HepG2 (cell line): ENCODE measurements around the gene COQ8A. TPM values are rescaled to one million over a fixed set of nuclear protein-coding genes. Genes with fewer than 3 reads are reported as not detected.

Source experiments
- ATAC-seq: fragments of 200-7000 bp; cut with Tn5 transposase; 3 replicates; pipeline ENCODE4 v1.9.1; 2020; ENCODE audit warnings: mild to moderate bottlenecking, moderate library complexity
- BruUV-seq: library from RNA; stranded (reverse); fragments of 400-500 nt; replicated peaks from 2 replicates; lab custom pipeline; 2021; lab: Mats Ljungman, UMichigan
- CTCF ChIA-PET: fragments of 300-600 bp; formaldehyde crosslinking; extraction: SDS; loops from one replicate; lab custom pipeline; 2021; ENCODE audit warnings: low total read pairs, inconsistent platforms, low intra/inter-chr PET ratio; lab: Yijun Ruan, JAX
- POLR2A ChIA-PET: fragments of 350-600 bp; sonication (Branson Sonifier 250); formaldehyde crosslinking; loops from one replicate; lab custom pipeline; 2020; ENCODE audit warnings: antibody characterized with exemption, inconsistent platforms; lab: Yijun Ruan, JAX
- DNase-seq: peaks from one replicate; pipeline ENCODE4 v3.0.0-alpha.2; 2015; ENCODE audit warnings: low spot score
- FAIRE-seq: peaks from 3 replicates; lab custom pipeline; 2011; peaks lifted over from hg19 to GRCh38; lab: Jason Lieb, UNC
- H2AFZ ChIP-seq: one replicate; pipeline ENCODE4 v1.6.1; 2011; ENCODE audit warnings: low read length, inconsistent platforms
- H3K27ac ChIP-seq: fragments of 300-600 bp; 3 replicates; pipeline ENCODE4 v1.8.0; 2011; ENCODE audit warnings: mixed run types, mild to moderate bottlenecking, mixed read lengths, low read length, inconsistent platforms; ENCODE audit not compliant: insufficient read depth; ENCODE audit errors: extremely low read length
- H3K27me3 ChIP-seq, 2 experiments: fragments of 200-600 bp in 1 of 2; 2 replicates in 1 of 2; 3 replicates in 1 of 2; pipeline versions ENCODE4 v1.6.0 to v1.8.0; 2011; ENCODE audit warnings: low read length in 2 of 2, mild to moderate bottlenecking in 2 of 2, moderate library complexity in 2 of 2, inconsistent platforms in 1 of 2; ENCODE audit not compliant: insufficient read depth in 2 of 2, control insufficient read depth in 1 of 2
- H3K36me3 ChIP-seq, 2 experiments: fragments of 200-600 bp in 1 of 2; replicated peaks in 1 of 2; 2 replicates in 1 of 2; 3 replicates in 1 of 2; pipeline versions ENCODE4 v1.5.1 to v1.8.0; 2011; ENCODE audit warnings: low read length in 2 of 2, inconsistent platforms in 1 of 2; ENCODE audit not compliant: insufficient read depth in 2 of 2, control insufficient read depth in 1 of 2
- H3K4me1 ChIP-seq: 2 replicates; pipeline ENCODE4 v1.5.1; 2012; ENCODE audit warnings: low read length, inconsistent platforms; ENCODE audit not compliant: insufficient read depth
- H3K4me2 ChIP-seq: 2 replicates; pipeline ENCODE4 v1.6.0; 2011; ENCODE audit warnings: low read depth, low read length, inconsistent platforms
- H3K4me3 ChIP-seq, 3 experiments: fragments of 200-600 bp in 1 of 3; sonication (generic), shearing (Covaris generic) in 1 of 3; replicated peaks in 1 of 3; 2 replicates each; pipeline ENCODE4 v1.5.1; 2011 to 2016; ENCODE audit warnings: low read length in 3 of 3, inconsistent platforms in 2 of 3, low read depth in 2 of 3, mild to moderate bottlenecking in 2 of 3, control low read depth in 1 of 3, mixed read lengths in 1 of 3; ENCODE audit not compliant: insufficient read depth in 1 of 3
- H3K79me2 ChIP-seq: one replicate; pipeline ENCODE4 v1.6.1; 2011; ENCODE audit warnings: low read length, inconsistent platforms; ENCODE audit not compliant: insufficient read depth
- H3K9ac ChIP-seq: 2 replicates; pipeline ENCODE4 v1.6.0; 2011; ENCODE audit warnings: mild to moderate bottlenecking, low read depth, low read length, inconsistent platforms; ENCODE audit not compliant: insufficient read depth
- H3K9me3 ChIP-seq: 2 replicates; pipeline ENCODE4 v1.5.1; 2012; ENCODE audit warnings: mild to moderate bottlenecking, low read length
- H4K20me1 ChIP-seq: 2 replicates; pipeline ENCODE4 v1.6.0; 2011; ENCODE audit warnings: inconsistent platforms, mild to moderate bottlenecking, low read length, moderate library complexity; ENCODE audit not compliant: insufficient read depth
- AFF4 ChIP-seq: sonication (generic); formaldehyde crosslinking; IDR thresholded peaks from 2 replicates; pipeline ENCODE4 v1.4.0; 2020; ENCODE audit warnings: missing genetic modification reagents
- CSRNP1 ChIP-seq: sonication (generic); formaldehyde crosslinking; IDR thresholded peaks from 2 replicates; pipeline ENCODE4 v1.8.1; 2023; ENCODE audit warnings: mild to moderate bottlenecking, missing genetic modification reagents
- FOXP1 ChIP-seq, 2 experiments: fragments of 450-650 bp in 1 of 2; IDR thresholded peaks; 2 replicates each; pipeline ENCODE4 v1.6.1; 2017 to 2018; ENCODE audit warnings: antibody characterized with exemption in 1 of 2
- MXD4 ChIP-seq: IDR thresholded peaks from 2 replicates; pipeline ENCODE4 v1.6.1; 2016; ENCODE audit warnings: mild to moderate bottlenecking, missing biosample characterization, missing genetic modification reagents
- PTBP1 ChIP-seq: fragments of 200-400 bp; formaldehyde crosslinking; IDR thresholded peaks from 2 replicates; pipeline ENCODE4 v1.6.1; 2018; ENCODE audit warnings: low read length, low read depth; ENCODE audit not compliant: poor library complexity, severe bottlenecking
- RFX3 ChIP-seq: IDR thresholded peaks from 2 replicates; pipeline ENCODE4 v1.6.1; 2016; ENCODE audit warnings: missing biosample characterization, missing genetic modification reagents
- ZNF256 ChIP-seq: sonication (generic); formaldehyde crosslinking; conservative IDR thresholded peaks from 2 replicates; pipeline ENCODE4 v1.4.0; 2020; ENCODE audit warnings: missing genetic modification reagents
- WGBS: methylation state at CpG from one replicate; pipeline ENCODE4 v1.1.6; 2017; ENCODE audit warnings: low lambda C conversion rate; 5-methylcytosine and 5-hydroxymethylcytosine counted together
- in situ Hi-C: cut with HindIII; loops from 2 replicates; pipeline ENCODE4 v1.10.0; 2017; ENCODE audit warnings: low pct_unique_long_range_greater_than_20kb; ENCODE audit not compliant: extremely low pct_ligation_motif_present
- intact Hi-C: fragments of 100-400 bp; cut with micrococcal nuclease; formaldehyde crosslinking; loops from one replicate; pipeline ENCODE4 v1.10.0; 2022; ENCODE audit not compliant: unreplicated experiment
- polyA plus RNA-seq, 8 experiments: library from polyadenylated mRNA; depleted of rRNA in 3 of 8; stranded (reverse) in 7 of 8; unstranded in 1 of 8; fragments of >200 nt; fragmentation: Illumina TruSeq in 4 of 8; extraction: Trizol in 4 of 8; gene quantifications; 2 replicates each; pipeline versions ENCODE4 v1.2.1 to v1.2.3, GENCODE V29; 2011 to 2016; ENCODE audit warnings: low read depth in 4 of 8, missing spikeins in 1 of 8, mixed read lengths in 1 of 8; ENCODE audit not compliant: insufficient read depth in 1 of 8
- total RNA-seq, 5 experiments: library from RNA; depleted of rRNA; stranded (reverse); fragments of >200 nt; fragmentation: Illumina TruSeq; extraction: Trizol; gene quantifications; 2 replicates each; pipeline ENCODE4 v1.2.3, GENCODE V29; 2016; ENCODE audit warnings: low read depth in 1 of 5

Gene COQ8A
- total and polyA plus RNA-seq, 2 of the 13 experiments (the other 11 are each of a cell fraction or from before 2014, with no cell fraction given), result 60.4 to 88.7 TPM

- TF ChIP-seq ZNF256 (no peak), PTBP1 (no peak), RFX3 (no peak), CSRNP1 (CRISPR knock-in tag) (no peak), MXD4 (CRISPR knock-in tag) (no peak), FOXP1 (IDR thresholded peaks at IDR 0.05) (no peak), FOXP1 (CRISPR knock-in tag; IDR thresholded peaks at IDR 0.05) (no peak), AFF4 (CRISPR knock-in tag) (no peak)
- Histone ChIP-seq H4K20me1 (no peaks in the 10 kb centered on the region), H3K4me3 (no peak overlapping the region), H2AFZ (no peak overlapping the region), H3K79me2 (no peaks in the 10 kb centered on the region), H3K27ac (no peak overlapping the region), H3K9ac (no peak overlapping the region), H3K36me3 (no peaks in the 10 kb centered on the region), H3K9me3 (no peaks in the 10 kb centered on the region), H3K4me1 (peaks cover 7% of the 10 kb centered on the region), H3K4me2 (no peak overlapping the region), H3K27me3 (no peaks in the 10 kb centered on the region)
- BruUV-seq, result no TSS peak
- in situ Hi-C loops (no loop called here), intact Hi-C loops (no loop called here)
- WGBS, result 94% methylated on average over 10 of the region's 10 CpGs
- DNase-seq (no peak), FAIRE-seq (no peak), ATAC-seq (no peak)
- POLR2A ChIA-PET, result no interaction called here
- CTCF ChIA-PET, result no interaction called here
These were observed 31.7 kb upstream of the COQ8A start for GRCh38 chr1:226908419-226908818.
